Lung microvascular endothelial cell (primary cell): ENCODE data around the gene SERPINE2. TPM values are rescaled to one million over a fixed set of nuclear protein-coding genes. Genes with fewer than 3 reads are reported as not detected.
"Not testable (repeated sequence)": the region's sequence is repeated elsewhere in the genome, so short reads cannot be mapped to it uniquely, and the experiment has no call there.

Experiments
- DNase-seq, 2 donors: peaks; one replicate each; pipeline versions ENCODE4 v3.0.0 to v3.0.0-alpha.2; 2010; ENCODE audit warnings: low read depth in 2 of 2
- total RNA-seq: library from RNA; depleted of rRNA; stranded (reverse); fragments of >200 nt; gene quantifications from 2 replicates; pipeline ENCODE4 v1.2.1, GENCODE V29; 2014

SERPINE2 gene
- total RNA-seq, 1 donor from 2014 or later, result 1.6 TPM

- DNase-seq, result no peak
Measured at GRCh38 chr2:224014336-224014735, 24.8 kb downstream of the SERPINE2 start.

DNA sequence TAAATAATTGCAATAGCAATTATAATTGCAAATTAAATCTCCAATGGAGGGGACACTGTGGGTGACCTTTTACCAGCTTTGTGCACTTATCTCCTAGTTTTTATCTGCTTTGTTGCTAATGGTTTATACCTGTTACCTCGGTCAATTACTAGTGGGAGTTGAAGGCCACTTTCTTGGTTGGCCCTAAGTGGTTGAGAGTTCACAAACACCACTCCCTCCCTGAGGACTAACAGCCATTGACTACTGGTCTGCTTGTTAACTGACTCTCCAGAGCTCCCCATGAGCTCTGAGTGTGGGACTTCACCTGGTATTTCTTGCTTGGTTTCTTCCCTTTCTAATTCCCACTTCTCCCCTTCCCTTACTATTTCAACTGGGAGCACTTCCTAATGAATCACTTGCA is 27.2 kb downstream of the SERPINE2 start:
- DNase-seq, result no peak

DNA sequence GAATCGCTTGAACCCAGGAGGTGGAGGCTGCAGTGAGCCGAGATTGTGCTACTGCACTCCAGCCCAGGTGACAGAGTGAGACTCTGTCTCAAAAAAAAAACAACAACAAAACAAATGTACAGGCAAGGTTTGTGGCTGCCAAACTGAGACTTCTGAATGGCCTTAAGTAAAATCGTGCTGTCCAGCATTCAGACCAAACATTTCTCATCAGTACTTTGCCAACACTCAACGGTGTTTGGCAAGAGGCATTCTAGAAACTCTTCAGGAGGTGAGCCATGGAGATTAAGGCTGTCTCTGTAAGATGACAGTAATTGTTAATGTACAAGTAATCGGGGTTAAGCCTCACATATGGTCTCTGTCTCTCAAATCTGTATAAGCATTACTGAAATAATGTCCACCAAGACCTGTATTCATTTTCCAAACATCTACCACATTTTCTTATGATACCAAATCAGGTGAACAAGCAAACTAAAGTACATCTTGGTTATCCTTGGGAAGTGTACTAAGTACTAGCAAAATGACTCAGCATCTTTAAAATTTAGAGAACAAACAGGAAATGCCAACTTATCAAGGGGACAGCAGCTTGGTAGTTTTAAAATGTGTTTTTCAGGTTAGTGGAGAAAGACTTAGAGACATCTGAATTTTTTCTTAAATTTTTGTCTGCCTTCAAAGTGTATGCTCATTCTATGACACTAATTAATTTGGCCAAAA is 29.3 kb downstream of the SERPINE2 start:
- peak in 1 of 2 donors; percentile 31 for DNase-seq

DNA sequence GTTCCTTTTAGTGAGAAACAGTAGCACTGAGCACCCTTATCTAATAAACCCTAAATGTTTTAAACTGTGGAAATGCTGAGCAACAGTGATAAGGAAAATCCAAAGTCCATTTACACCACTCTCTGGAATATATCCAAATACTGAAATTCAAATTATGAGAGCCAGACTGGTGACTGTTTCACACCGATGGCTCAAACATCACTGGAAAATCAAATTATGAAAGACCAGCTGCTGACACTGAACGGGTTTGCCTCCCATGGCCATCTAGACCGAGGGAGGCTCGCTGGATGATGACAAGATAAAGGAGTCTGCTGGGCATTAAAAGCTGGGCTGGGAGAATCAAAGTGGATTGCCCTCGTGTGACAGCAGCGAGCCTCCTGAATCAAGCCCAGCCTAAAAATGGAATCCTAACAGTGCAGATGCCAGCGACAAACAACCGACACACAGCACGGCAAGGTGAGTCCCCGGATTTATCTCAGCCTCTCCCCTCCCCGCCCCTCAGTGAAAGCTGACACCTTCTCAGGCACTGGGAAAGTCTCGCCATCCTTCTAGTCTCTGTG is 30.3 kb downstream of the SERPINE2 start:
- DNase-seq, result no peak

DNA sequence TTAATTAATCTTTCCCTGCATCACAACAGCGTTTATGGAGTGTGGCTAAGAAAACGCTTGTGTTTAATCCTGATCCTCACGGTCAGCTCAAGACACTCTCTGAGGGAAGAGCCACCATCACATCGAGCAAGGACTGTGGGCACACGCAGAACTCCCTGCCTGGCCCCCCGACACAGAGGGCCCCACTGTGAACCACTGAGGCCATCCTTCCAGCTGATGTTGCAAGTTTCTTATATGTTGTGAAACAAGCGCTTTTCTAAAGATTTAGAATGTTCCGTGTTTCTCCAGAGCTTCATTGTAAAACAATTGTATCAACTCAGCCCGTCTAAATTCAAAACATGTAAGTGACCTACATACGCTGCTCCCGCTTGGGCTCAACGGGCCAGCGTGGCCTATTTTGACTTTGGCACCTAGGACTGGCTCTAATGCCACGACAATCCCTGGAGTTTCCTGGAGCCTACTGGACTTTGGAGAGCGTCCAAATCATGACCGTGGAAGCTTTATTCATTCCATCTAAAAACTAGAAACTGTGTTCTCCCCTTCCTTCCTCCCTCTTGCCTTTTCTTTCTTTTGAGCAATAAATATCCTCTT is 34.9 kb downstream of the SERPINE2 start:
- peak; percentile 34 to 41 for DNase-seq

GRCh38 chr2:224000662-224001061 is 38.4 kb downstream of the SERPINE2 start:
- not testable (repeated sequence) for DNase-seq

DNA sequence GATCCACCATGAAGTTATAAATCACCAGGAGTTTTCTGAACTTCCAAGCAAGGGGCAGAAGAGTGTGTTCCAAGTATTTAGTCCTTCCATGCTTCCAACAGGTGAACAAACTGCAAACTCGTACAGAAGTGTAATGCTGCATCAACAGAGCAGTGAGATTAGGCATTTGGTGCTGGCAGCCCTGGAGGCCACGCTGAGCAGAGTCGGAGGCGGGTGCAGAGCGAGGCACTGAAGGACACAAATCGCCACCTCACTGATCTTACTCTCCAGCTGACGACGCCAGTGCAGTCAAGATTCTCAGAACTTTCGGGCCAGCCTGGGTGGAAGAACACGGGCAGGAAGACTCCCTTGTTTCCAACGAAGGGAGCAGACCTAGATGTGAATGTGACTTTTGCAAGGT is 39.2 kb downstream of the SERPINE2 start:
- no peak for DNase-seq

- no peak for DNase-seq
Measured at GRCh38 chr2:223998948-223999347, 40.1 kb downstream of the SERPINE2 start.

DNA sequence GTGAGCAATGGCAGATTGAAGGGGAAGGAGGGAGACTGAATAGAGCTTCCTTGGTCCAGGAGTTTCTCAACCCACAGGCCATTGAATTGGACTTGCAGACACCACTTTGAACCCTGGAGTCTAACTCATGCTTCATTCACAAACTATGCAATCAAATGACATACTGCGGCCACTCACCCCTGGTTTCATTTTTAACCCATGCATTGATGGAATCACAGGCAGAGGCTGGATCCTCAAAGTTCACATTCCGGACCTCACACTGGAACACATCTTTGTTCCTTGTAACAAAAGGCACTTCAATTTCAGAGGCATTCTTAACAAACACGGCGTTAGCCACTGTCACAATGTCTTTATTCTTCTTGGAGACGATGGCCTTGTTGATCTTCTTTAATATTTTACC is 41.1 kb downstream of the SERPINE2 start:
- DNase-seq, result no peak

- no peak for DNase-seq
Measured at GRCh38 chr2:223996391-223996790, 42.7 kb downstream of the SERPINE2 start.

DNA sequence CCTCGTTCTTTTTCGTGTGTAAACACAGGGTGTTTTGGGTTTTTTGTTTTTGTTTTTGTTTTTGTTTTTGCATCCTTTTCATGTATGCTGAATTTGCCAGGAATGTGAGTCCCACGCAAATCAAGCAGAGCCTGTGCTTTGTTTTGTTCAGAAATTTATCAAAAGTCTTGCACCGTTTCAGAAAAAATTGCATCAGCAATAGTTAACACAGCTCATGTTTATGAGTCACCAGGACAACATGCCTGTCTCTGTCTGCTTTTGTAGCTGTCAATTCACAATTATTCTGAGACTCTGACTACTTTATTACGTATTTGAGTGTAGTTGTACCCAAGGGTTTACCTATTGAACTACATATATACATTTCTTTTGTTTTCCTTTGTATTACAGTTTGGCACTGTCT is 43.5 kb downstream of the SERPINE2 start:
- peak in 1 of 2 donors; percentile 22 for DNase-seq

DNA sequence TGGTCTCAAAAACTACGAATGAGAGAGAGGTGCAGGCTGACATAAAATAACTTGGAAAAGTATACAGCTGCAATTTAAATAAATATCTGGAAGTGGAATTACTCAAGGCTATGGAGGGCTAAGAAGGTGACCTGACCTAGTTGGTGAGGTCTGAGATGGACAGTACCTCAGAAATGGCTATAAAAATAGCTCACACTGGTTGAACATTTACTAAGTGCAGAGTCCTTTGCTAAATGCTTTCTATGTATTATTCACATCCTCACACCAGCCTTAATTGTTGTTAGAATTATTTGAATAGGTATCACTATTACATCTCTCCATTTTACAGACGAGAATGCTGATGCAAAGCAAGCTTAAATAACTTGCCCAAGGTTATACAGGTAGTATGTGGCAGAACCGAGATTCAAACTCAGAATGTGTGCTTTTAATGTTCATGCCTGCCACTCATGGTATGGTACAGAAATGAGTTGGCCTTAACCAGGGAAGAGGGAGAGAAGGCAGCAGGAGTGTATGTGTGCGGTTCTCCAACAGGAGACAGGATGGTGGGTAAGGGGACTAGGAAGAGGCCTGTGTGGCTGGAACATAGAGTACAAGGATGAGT is 44.4 kb downstream of the SERPINE2 start:
- DNase-seq, result no peak

DNA sequence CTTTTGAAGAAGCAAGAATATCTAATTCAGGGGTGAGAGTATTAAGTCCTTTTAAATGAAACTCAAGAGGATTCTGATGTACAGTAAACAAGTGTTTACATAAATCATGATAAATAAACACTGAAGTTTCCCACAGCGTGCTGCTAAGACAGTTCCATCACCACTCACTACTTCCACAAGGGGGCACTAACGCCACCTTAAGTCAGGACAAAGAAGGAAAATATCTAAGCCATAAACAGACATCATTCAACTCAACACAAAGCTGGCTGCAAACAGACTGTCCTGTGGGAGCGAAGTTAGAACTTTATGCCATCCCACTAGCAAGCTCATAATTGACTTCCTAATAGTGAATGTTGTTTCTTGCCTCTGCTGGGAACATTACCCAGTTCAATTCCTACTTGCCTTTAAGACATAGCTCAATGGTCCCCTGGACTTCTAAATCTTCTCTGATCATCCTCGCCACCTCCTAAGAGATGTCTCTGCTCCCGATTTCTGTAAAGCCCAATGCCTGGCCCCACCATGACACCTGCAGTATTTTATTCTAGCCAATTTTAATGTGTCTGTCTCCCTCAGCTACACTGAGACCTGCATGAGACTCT is 45.4 kb downstream of the SERPINE2 start:
- DNase-seq, result peak; percentile 85 to 88

DNA sequence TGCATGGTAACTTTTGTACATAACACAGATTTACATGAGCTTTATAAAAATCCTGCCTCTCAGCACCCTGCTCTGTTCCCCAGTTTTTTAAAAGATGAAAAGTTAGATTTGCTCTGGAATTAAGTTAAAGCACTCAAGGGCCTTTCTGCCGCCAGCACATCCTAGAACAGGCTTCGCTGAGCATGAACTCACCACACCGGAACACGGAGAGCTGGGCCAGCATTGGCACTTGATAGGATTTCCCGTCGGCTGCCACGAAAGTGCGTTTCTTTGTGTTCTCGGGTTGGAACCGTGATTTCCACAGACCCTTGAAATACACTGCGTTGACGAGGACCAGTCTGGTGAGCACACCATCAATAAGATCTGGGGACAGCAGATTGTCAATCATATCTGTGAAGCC is 47.5 kb downstream of the SERPINE2 start:
- DNase-seq, result no peak

- DNase-seq, result no peak
Measured at GRCh38 chr2:223989856-223990232, 49.2 kb downstream of the SERPINE2 start.

DNA sequence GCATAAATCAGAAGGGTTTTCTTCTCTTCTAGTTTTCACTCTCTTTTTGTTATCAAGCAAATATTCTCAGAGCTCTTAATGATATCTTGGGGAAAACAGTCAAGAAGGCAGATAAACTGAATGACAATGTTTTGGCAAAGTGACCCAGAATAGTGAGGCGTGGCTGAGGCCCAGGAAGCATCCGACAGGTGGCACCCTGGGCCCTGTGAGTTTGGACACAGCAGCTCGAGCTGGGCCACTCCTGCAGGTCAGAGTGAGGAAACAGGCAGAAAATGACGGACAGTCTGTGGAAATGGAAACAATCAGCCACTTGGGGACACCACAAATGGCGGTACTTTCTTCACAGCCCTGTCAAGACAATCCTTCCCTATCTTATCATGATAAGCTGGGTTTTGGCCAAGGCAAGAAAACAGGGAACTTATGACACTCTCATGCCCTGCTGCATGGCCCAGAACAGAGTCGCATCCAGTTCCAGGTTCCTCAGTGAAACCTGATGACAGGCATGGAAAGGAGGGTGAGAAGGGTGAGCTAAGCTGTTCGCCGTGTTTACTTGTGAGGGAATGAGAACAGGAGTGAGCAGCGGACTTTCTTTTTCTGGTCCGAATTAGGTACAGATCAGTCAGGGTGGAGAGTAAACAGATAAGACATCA is 49.8 kb downstream of the SERPINE2 start:
- DNase-seq, result no peak

DNA sequence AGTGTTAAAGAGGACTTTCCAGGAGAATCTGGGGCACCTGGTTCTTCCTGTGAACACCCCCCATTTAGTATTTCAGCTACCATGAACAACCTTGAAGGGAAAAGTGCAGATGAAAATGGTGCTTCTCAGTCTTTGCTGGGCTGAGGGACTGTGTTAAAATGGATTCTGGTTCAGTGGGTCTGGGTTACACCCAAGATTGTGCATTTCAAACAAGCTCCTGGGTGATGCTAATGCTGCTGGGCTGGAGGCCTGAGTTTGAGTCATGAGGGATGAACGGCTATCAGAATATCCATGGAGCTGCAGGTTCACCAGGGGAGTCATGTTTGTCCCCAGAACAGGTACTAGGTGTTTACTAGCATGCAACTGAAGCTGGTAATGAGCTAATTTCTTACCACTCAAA is 57.8 kb downstream of the SERPINE2 start:
- DNase-seq, result no peak

GRCh38 chr2:223980803-223981202 is 58.3 kb downstream of the SERPINE2 start:
- no peak for DNase-seq

GRCh38 chr2:223980397-223980735 is 58.7 kb downstream of the SERPINE2 start:
- no peak for DNase-seq

DNA sequence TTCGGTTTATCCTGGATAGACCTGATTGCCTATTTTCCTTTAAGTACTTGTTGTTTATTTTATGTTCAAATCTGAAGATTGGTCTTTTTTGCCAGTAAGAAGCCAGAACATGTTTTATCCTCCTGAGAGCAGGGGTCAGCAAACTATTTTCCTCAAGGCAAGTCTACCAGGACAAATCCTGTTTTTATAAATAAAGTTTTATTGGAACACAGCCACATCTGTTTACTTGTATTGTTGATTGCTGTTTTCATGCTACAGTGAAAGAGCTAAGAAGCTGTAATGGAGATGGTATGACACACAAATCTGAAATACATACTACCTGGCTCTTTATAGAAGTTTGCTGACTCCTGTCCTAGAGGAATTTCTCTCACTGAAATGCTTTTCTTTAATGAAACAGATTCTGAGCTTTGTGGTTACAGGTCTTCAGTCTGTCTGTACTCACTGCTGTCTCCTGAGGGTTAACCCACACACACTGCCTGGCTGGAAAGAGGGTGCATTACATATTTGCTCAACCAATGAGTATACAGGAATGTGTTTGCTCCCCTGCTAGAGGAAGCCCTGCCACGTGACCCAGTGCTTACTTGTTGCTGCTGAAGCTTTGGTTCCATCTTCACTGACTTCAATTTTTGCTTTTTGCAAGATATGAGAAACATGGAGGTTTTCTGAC is 59.2 kb downstream of the SERPINE2 start:
- DNase-seq, result no peak

DNA sequence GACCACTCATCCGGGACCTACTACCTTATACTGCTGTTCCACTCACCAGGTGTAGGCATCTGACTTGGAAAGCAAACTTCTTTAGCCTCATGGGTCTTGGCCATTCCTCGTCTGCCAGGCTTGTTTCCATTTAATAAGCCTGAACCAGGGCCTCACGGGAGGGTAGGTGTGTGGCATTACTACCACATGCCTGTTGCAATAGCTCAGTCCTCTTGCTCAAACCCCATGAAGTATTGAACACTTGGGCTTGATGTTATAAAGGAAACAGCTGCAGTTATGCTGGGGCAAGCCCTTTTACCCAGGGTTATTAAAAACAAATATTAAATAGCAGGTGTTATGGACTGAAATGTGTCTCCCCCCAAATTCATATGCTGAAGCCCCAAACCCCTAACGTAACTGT is 60.6 kb downstream of the SERPINE2 start:
- DNase-seq, result no peak
